HS-5 (cell line): ENCODE data around the gene RHOH.

Source experiments
- DNase-seq: peaks from one replicate; pipeline ENCODE4 v3.0.0-alpha.2; 2012; ENCODE audit warnings: low read depth

The RHOH gene

DNA sequence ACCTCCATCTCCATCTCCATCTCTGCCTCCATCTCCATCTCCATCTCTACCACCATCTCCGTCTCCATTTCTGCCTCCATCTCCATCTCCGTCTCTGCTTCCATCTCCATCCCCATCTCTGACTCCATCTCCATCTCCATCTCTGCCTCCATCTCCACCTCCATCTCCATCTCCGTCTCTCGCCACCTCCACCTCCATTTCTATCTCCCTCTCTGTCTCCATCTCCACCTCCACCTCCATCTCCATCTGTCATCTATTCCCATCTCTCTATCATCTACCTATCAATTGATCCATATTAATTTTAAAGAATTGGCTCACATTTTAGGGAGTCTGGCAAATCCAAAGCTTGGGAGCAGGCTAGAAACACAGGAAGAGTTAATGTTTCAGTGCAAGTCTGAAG is 98.7 kb downstream of the RHOH start:
- DNase-seq: no peak
